H1 (cell line): ENCODE data around the gene CACNG6. TPM values are rescaled to one million over a fixed set of nuclear protein-coding genes. Genes with fewer than 3 reads are reported as not detected.

Experiments
- CTCF ChIA-PET: fragments of 300-600 bp; sonication (Branson Sonifier 250); formaldehyde crosslinking; loops from one replicate; lab custom pipeline; 2021; ENCODE audit not compliant: partially characterized antibody; lab: Charles Lee
- POLR2A ChIA-PET: fragments of 300-600 bp; sonication (Branson Sonifier 250); formaldehyde crosslinking; loops from one replicate; lab custom pipeline; 2021; ENCODE audit warnings: inconsistent platforms; ENCODE audit not compliant: partially characterized antibody; lab: Charles Lee
- DNase-seq, 2 experiments: peaks; one replicate each; pipeline versions ENCODE4 v3.0.0 to v3.0.0-alpha.2; 2010 to 2022; ENCODE audit warnings: low spot score in 2 of 2, low read depth in 1 of 2, mixed read lengths in 1 of 2
- FAIRE-seq: peaks from 2 replicates; lab custom pipeline; 2011; peaks lifted over from hg19 to GRCh38; lab: Jason Lieb, UNC
- H2AFZ ChIP-seq: 2 replicates; pipeline ENCODE4 v1.8.1; 2012; ENCODE audit warnings: low read length, inconsistent platforms
- H2AK5ac ChIP-seq: 2 replicates; pipeline ENCODE4 v1.6.1; 2013; ENCODE audit warnings: low read depth, low read length
- H2BK120ac ChIP-seq: replicated peaks from 2 replicates; pipeline ENCODE3; 2013; ENCODE audit warnings: low read depth, low read length, inconsistent platforms
- H2BK12ac ChIP-seq: 2 replicates; pipeline ENCODE4 v1.6.1; 2013; ENCODE audit warnings: low read depth, low read length
- H2BK15ac ChIP-seq: 2 replicates; pipeline ENCODE4 v1.6.1; 2013; ENCODE audit warnings: low read length
- H2BK20ac ChIP-seq: 2 replicates; pipeline ENCODE4 v1.6.1; 2013; ENCODE audit warnings: low read length
- H2BK5ac ChIP-seq: 2 replicates; pipeline ENCODE4 v1.6.1; 2013; ENCODE audit warnings: low read depth, low read length
- H3K14ac ChIP-seq: 2 replicates; pipeline ENCODE4 v1.6.1; 2013; ENCODE audit warnings: inconsistent platforms; ENCODE audit not compliant: insufficient read length
- H3K18ac ChIP-seq: 2 replicates; pipeline ENCODE4 v1.6.1; 2013; ENCODE audit warnings: low read length; ENCODE audit errors: extremely low read depth
- H3K23ac ChIP-seq: 2 replicates; pipeline ENCODE4 v1.6.1; 2013; ENCODE audit warnings: inconsistent platforms; ENCODE audit not compliant: insufficient read length
- H3K23me2 ChIP-seq: 2 replicates; pipeline ENCODE4 v1.6.1; 2013; ENCODE audit warnings: low read depth, low read length
- H3K27ac ChIP-seq: 2 replicates; pipeline ENCODE4 v1.6.1; 2011; ENCODE audit warnings: low read depth, low read length, inconsistent platforms
- H3K27me3 ChIP-seq, 4 experiments: replicated peaks in 1 of 4; 1 replicate in 1 of 4; 2 replicates in 3 of 4; pipeline versions ENCODE4 v1.6.1 to v1.8.1; 2011 to 2013; ENCODE audit warnings: low read length in 3 of 4, mild to moderate bottlenecking in 3 of 4, inconsistent platforms in 2 of 4, mixed read lengths in 2 of 4, moderate library complexity in 1 of 4; ENCODE audit not compliant: control insufficient read depth in 3 of 4, insufficient read depth in 3 of 4; ENCODE audit errors: extremely low read depth in 1 of 4
- H3K36me3 ChIP-seq, 4 experiments: 2 replicates each; pipeline versions ENCODE4 v1.6.1 to v1.8.1; 2011 to 2013; ENCODE audit warnings: mild to moderate bottlenecking in 4 of 4, low read length in 3 of 4, moderate library complexity in 2 of 4, control low read depth in 1 of 4, inconsistent platforms in 1 of 4; ENCODE audit not compliant: insufficient read depth in 4 of 4, control insufficient read depth in 2 of 4
- H3K4ac ChIP-seq: replicated peaks from 2 replicates; pipeline ENCODE3; 2013; ENCODE audit warnings: low read length, low read depth, mixed read lengths, inconsistent platforms; ENCODE audit not compliant: insufficient read length
- H3K4me1 ChIP-seq, 4 experiments: replicated peaks in 1 of 4; 1 replicate in 1 of 4; 2 replicates in 3 of 4; pipeline versions ENCODE4 v1.6.1 to v1.8.1; 2011 to 2013; ENCODE audit warnings: low read length in 3 of 4, inconsistent platforms in 2 of 4, mixed read lengths in 1 of 4; ENCODE audit not compliant: insufficient read depth in 4 of 4, control insufficient read depth in 3 of 4
- H3K4me2 ChIP-seq, 2 experiments: 2 replicates each; pipeline versions ENCODE4 v1.6.1 to v1.8.1; 2011 to 2013; ENCODE audit warnings: low read depth in 2 of 2, low read length in 2 of 2, control low read depth in 1 of 2, inconsistent platforms in 1 of 2, mild to moderate bottlenecking in 1 of 2; ENCODE audit not compliant: insufficient read depth in 1 of 2
- H3K4me3 ChIP-seq, 4 experiments: fragments of 200-600, 300-600 bp in 1 of 4; sonication (generic), shearing (Covaris generic), sonication (Bioruptor Twin) in 1 of 4; 2 replicates each; pipeline versions ENCODE4 v1.5.1 to v1.8.1; 2011 to 2016; ENCODE audit warnings: low read length in 4 of 4, low read depth in 3 of 4, control low read depth in 2 of 4, inconsistent platforms in 2 of 4, mild to moderate bottlenecking in 2 of 4, mixed read lengths in 1 of 4, moderate library complexity in 1 of 4; ENCODE audit not compliant: insufficient read depth in 2 of 4; ENCODE audit errors: extremely low read depth in 1 of 4
- H3K56ac ChIP-seq: replicated peaks from 2 replicates; pipeline ENCODE3; 2013; ENCODE audit warnings: low read depth, mild to moderate bottlenecking, mixed read lengths, low read length, inconsistent platforms; ENCODE audit not compliant: insufficient read length
- H3K79me1 ChIP-seq: 2 replicates; pipeline ENCODE4 v1.6.1; 2013; ENCODE audit warnings: low read depth, low read length, control low read depth
- H3K79me2 ChIP-seq, 2 experiments: 2 replicates each; pipeline versions ENCODE4 v1.6.1 to v1.8.1; 2012 to 2013; ENCODE audit warnings: low read length in 2 of 2, mild to moderate bottlenecking in 2 of 2, inconsistent platforms in 1 of 2; ENCODE audit not compliant: insufficient read depth in 2 of 2, control insufficient read depth in 1 of 2
- H3K9ac ChIP-seq, 4 experiments: replicated peaks in 1 of 4; 1 replicate in 1 of 4; 2 replicates in 3 of 4; pipeline versions ENCODE4 v1.6.1 to v1.8.1; 2011 to 2013; ENCODE audit warnings: low read depth in 3 of 4, low read length in 3 of 4, control low read depth in 2 of 4, mild to moderate bottlenecking in 2 of 4, moderate library complexity in 2 of 4, inconsistent platforms in 1 of 4; ENCODE audit errors: extremely low read depth in 1 of 4
- H3K9me3 ChIP-seq, 2 experiments: 2 replicates each; pipeline versions ENCODE4 v1.6.1 to v1.8.1; 2012 to 2013; ENCODE audit warnings: mild to moderate bottlenecking in 2 of 2, moderate library complexity in 2 of 2, control low read depth in 1 of 2, inconsistent platforms in 1 of 2, low read depth in 1 of 2, low read length in 1 of 2, mixed read lengths in 1 of 2; ENCODE audit not compliant: insufficient read depth in 2 of 2
- H4K20me1 ChIP-seq, 2 experiments: replicated peaks in 1 of 2; 2 replicates each; pipeline versions ENCODE3 to v1.8.1; 2011 to 2013; ENCODE audit warnings: inconsistent platforms in 2 of 2, low read length in 2 of 2, mild to moderate bottlenecking in 1 of 2; ENCODE audit not compliant: insufficient read depth in 2 of 2, control insufficient read depth in 1 of 2
- H4K5ac ChIP-seq: 2 replicates; pipeline ENCODE4 v1.6.1; 2013; ENCODE audit warnings: low read length, low read depth, mixed read lengths, inconsistent platforms; ENCODE audit not compliant: insufficient read length
- H4K8ac ChIP-seq: 2 replicates; pipeline ENCODE4 v1.8.0; 2013; ENCODE audit warnings: mild to moderate bottlenecking, moderate library complexity, low read length, inconsistent platforms; ENCODE audit not compliant: insufficient read depth; ENCODE audit errors: extremely low read depth
- H4K91ac ChIP-seq: replicated peaks from 2 replicates; pipeline ENCODE3; 2013; ENCODE audit warnings: low read length, mixed read lengths, inconsistent platforms; ENCODE audit not compliant: insufficient read length
- CHD1 ChIP-seq: IDR thresholded peaks from 2 replicates; pipeline ENCODE4 v1.6.1; 2012; ENCODE audit warnings: low read depth, low read length, improper control_type of control experiment
- HDAC2 ChIP-seq, 2 experiments: fragments of 300-600 bp in 1 of 2; sonication (generic) in 1 of 2; IDR thresholded peaks; 2 replicates each; pipeline ENCODE4 v1.6.1; 2011 to 2012; ENCODE audit warnings: low read depth in 2 of 2, low read length in 2 of 2, mild to moderate bottlenecking in 2 of 2, moderate library complexity in 2 of 2, borderline replicate concordance in 1 of 2, inconsistent platforms in 1 of 2
- SIN3A ChIP-seq, 2 experiments: IDR thresholded peaks in 1 of 2; conservative IDR thresholded peaks in 1 of 2; 2 replicates each; pipeline ENCODE4 v1.6.1; 2011 to 2012; ENCODE audit warnings: low read length in 2 of 2, improper control_type of control experiment in 1 of 2, low read depth in 1 of 2, mild to moderate bottlenecking in 1 of 2
- SP1 ChIP-seq: IDR thresholded peaks from 2 replicates; pipeline ENCODE4 v1.6.1; 2011; ENCODE audit warnings: low read depth, low read length
- WGBS, 2 experiments: shearing (Covaris generic) in 1 of 2; methylation state at CpG; one replicate each; pipeline versions ENCODE4 v1.1.6 to v1.1.7; 2013 to 2015; ENCODE audit warnings: low lambda C conversion rate in 2 of 2, mixed read lengths in 2 of 2, inconsistent platforms in 1 of 2, low coverage in 1 of 2, missing lambda C conversion rate in 1 of 2; ENCODE audit not compliant: insufficient replicate concordance in 2 of 2, insufficient coverage in 1 of 2, insufficient read length in 1 of 2; ENCODE audit errors: extremely low coverage in 1 of 2, missing lambda C conversion rate in 1 of 2; 5-methylcytosine and 5-hydroxymethylcytosine counted together
- polyA plus RNA-seq, 7 experiments: library from polyadenylated mRNA; depleted of rRNA in 3 of 7; stranded (reverse) in 5 of 7; unstranded in 2 of 7; fragments of >200 nt in 5 of 7; fragments of 200-250 nt in 2 of 7; gene quantifications; 1 replicate in 5 of 7; 2 replicates in 1 of 7; 4 replicates in 1 of 7; pipeline versions ENCODE4 v1.2.1 to v1.2.3, GENCODE V29; 2011 to 2013; ENCODE audit warnings: missing spikeins in 2 of 7, mixed read lengths in 2 of 7
- total RNA-seq: library from RNA; stranded (reverse); fragmentation: NEBNext Ultra II Directional; extraction: Animal tissue kit (Norgen Biotek cat#: 25700); gene quantifications from 2 replicates; pipeline ENCODE4 v1.2.1, GENCODE V29; 2021

Gene CACNG6
- total and polyA plus RNA-seq, 2 of the 8 experiments (the other 6 are each of a cell fraction or from before 2014, with no cell fraction given) = 1.2 to 1.6 TPM

DNA sequence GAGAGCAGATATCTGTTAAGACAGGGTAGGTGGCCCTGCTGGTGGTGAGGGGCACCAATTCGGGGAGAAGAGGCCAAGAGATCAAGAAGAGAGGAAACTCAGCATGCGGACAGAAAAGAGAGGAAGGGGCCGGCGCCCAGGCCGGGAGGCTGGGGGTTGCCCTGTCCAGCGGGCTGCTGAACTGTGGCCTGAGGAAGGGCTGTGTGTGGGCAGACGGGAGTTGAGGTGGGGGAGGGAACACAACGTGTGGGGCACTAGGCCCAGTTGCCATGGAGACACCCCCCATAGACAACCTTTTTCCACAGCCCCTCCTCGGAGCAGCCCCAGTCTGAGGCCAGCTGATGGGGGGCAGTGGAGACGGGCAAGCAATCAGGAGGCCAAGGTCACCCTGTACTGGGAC, 31.2 kb upstream of the CACNG6 start:
- H3K4me1 ChIP-seq = peaks cover 8 to 24% (median 16%) of the 10 kb centered on the region in 4 experiments
- DNase-seq = peak in 1 of 2 experiments; percentile 75
- H4K20me1 ChIP-seq = no peaks in the 10 kb centered on the region
- H3K56ac ChIP-seq = no peak overlapping the region
- CTCF ChIA-PET = interaction anchor here (0.6 to 3.6 kb wide), 8 partner anchors 10 to 227 kb away, joined by 3 to 23 read pairs (median 4); no protein-coding TSS in a partner anchor
- peak overlapping the region; percentile 53; the same call in 1 of the 2 replicates for H2BK15ac ChIP-seq
- no peak overlapping the region for H2AFZ ChIP-seq
- no peak for FAIRE-seq
- H3K23me2 ChIP-seq = peaks cover 37% of the 10 kb centered on the region
- H2BK120ac ChIP-seq = peak overlapping the region; percentile 71
- H3K9ac ChIP-seq = peak overlapping the region in 2 of 4 experiments; percentile 11 to 64; a peak in 4 of 7 replicates
- no peak overlapping the region for H4K5ac ChIP-seq
- peaks cover 6% of the 10 kb centered on the region; the same call in 1 of the 2 replicates for H3K79me1 ChIP-seq
- peak overlapping the region; percentile 61; the same call in 1 of the 2 replicates for H2BK20ac ChIP-seq
- H3K27ac ChIP-seq = no peak overlapping the region; the same call in 1 of the 2 replicates
- peak overlapping the region; percentile 27 for H4K91ac ChIP-seq
- H3K36me3 ChIP-seq = peaks cover 0 to 10% (median 8%) of the 10 kb centered on the region in 4 experiments; a peak in 5 of 8 replicates
- peak overlapping the region; percentile 48 to 88 (median 58) for H3K4me3 ChIP-seq
- H4K8ac ChIP-seq = no peak overlapping the region
- POLR2A ChIA-PET = interaction anchor here (0.6 to 5.6 kb wide), 16 partner anchors 9 to 192 kb away, joined by 3 to 41 read pairs (median 4); partner anchors contain the start of gene MYADM
- 3% methylated on average over 10 of the region's 10 CpGs; no CpG with 5 or more reads in 1 of the 2 experiments for WGBS, 2 experiments
- TF ChIP-seq SIN3A (conservative IDR thresholded peaks at IDR 0.05 in 1 of 2, IDR thresholded peaks at IDR 0.05 in 1 of 2; ENCODE audit: low read depth in 1 of 2, low read length in 2 of 2) = 0 out of 4 replicates have a peak, but pooled peaks of 1 of the 2 experiments have one; percentile 38
- 0 out of 4 replicates have a peak, but pooled peaks of 1 of the 2 experiments have one; percentile 33 for TF ChIP-seq HDAC2 (IDR thresholded peaks at IDR 0.05; ENCODE audit: borderline replicate concordance in 1 of 2, low read depth in 2 of 2, low read length in 2 of 2)
- no peak for TF ChIP-seq CHD1
- 0 out of 2 replicates have a peak, but pooled peaks have one; percentile 48 for TF ChIP-seq SP1
- peak overlapping the region; percentile 90 to 91 for H3K4me2 ChIP-seq
- H3K79me2 ChIP-seq = peaks cover 0 to 15% of the 10 kb centered on the region in 2 experiments; a peak in 1 of 4 replicates
- H3K18ac ChIP-seq = peak overlapping the region; percentile 90
- H3K23ac ChIP-seq = no peak overlapping the region
- H2BK12ac ChIP-seq = peak overlapping the region; percentile 90
- no peaks in the 10 kb centered on the region for H3K9me3 ChIP-seq
- H3K27me3 ChIP-seq = peaks cover 0 to 3% (median 1%) of the 10 kb centered on the region in 4 experiments; a peak in 2 of 7 replicates
- peak overlapping the region; percentile 71; the same call in 1 of the 2 replicates for H2BK5ac ChIP-seq
- H3K4ac ChIP-seq = no peak overlapping the region
- peak overlapping the region; percentile 49; the same call in 1 of the 2 replicates for H2AK5ac ChIP-seq
- no peak overlapping the region for H3K14ac ChIP-seq
